Daoy (cell line): Measurements from ENCODE around the gene DCTPP1. TPM values are rescaled to one million over a fixed set of nuclear protein-coding genes. Genes with fewer than 3 reads are reported as not detected.
"Not testable (repeated sequence)": the region's sequence is repeated elsewhere in the genome, so short reads cannot be mapped to it uniquely, and the experiment has no call there.

Source experiments
- DNase-seq: peaks from one replicate; pipeline ENCODE4 v3.0.0-alpha.2; 2015; ENCODE audit warnings: low read depth
- total RNA-seq: library from RNA; depleted of rRNA; stranded (reverse); fragments of >200 nt; shearing (Covaris generic); gene quantifications from 2 replicates; pipeline ENCODE4 v1.2.3, GENCODE V29; 2014

DCTPP1 gene
- total RNA-seq, 1 experiment from 2014 or later: 30.3 TPM

GRCh38 chr16:30413112-30413806 lies 16.6 kb downstream of the DCTPP1 start:
- DNase-seq: no peak

GRCh38 chr16:30409125-30410060 lies 20.4 kb downstream of the DCTPP1 start:
- peak; percentile 83 for DNase-seq

GRCh38 chr16:30407804-30408534 lies 21.9 kb downstream of the DCTPP1 start:
- peak; percentile 23 for DNase-seq

- peak; percentile 87 for DNase-seq
These were observed 22.6 kb downstream of the DCTPP1 start, which contains the start of gene ZNF771 for GRCh38 chr16:30407102-30407803. TSS of gene ZNF771 (plus strand) at chr16:30407606. CDS start at chr16:30408054, 448 bp downstream.

GRCh38 chr16:30406795-30407101 lies 23.1 kb downstream of the DCTPP1 start:
- no peak for DNase-seq

GRCh38 chr16:30401768-30402425 lies 27.9 kb downstream of the DCTPP1 start:
- no peak for DNase-seq

GRCh38 chr16:30399435-30400186 lies 30.2 kb downstream of the DCTPP1 start:
- DNase-seq: no peak

GRCh38 chr16:30398661-30399434 lies 31.0 kb downstream of the DCTPP1 start:
- DNase-seq: no peak

GRCh38 chr16:30397776-30398660 lies 31.8 kb downstream of the DCTPP1 start:
- no peak for DNase-seq

- no peak for DNase-seq
These were observed 32.8 kb downstream of the DCTPP1 start for GRCh38 chr16:30397056-30397455.

- DNase-seq: not testable (repeated sequence)
These were observed 33.2 kb downstream of the DCTPP1 start for GRCh38 chr16:30396627-30397026.

GRCh38 chr16:30395992-30396585 lies 33.7 kb downstream of the DCTPP1 start:
- DNase-seq: no peak

- peak; percentile 66 for DNase-seq
These were observed 34.5 kb downstream of the DCTPP1 start, which contains the start of gene ZNF48 for GRCh38 chr16:30395155-30395991. TSS of gene ZNF48 (plus strand) at chr16:30395420. CDS start at chr16:30395795, 375 bp downstream.

- no peak for DNase-seq
These were observed 35.2 kb downstream of the DCTPP1 start for GRCh38 chr16:30394592-30395154.

- no peak for DNase-seq
These were observed 46.3 kb downstream of the DCTPP1 start for GRCh38 chr16:30383521-30383920.

GRCh38 chr16:30382111-30382881 lies 47.5 kb downstream of the DCTPP1 start, which contains the start of gene SEPTIN1:
TSS of gene SEPTIN1 (minus strand) at chr16:30382561. CDS start at chr16:30382542, 19 bp downstream.
- DNase-seq: no peak
